Body of pancreas (tissue), 4 donors: ENCODE data around the gene YOD1. TPM values are rescaled to one million over a fixed set of nuclear protein-coding genes. Genes with fewer than 3 reads are reported as not detected.

ENCODE experiments used
- ATAC-seq: fragments of 150-250 bp; one replicate; pipeline ENCODE4 v1.9.1; 2016
- DNase-seq, 4 donors: peaks; one replicate each; pipeline ENCODE4 v3.0.0-alpha.2; 2019
- H3K27ac ChIP-seq, 4 donors: fragments of 200-600 bp; sonication (generic); 1 replicate in 3 of 4; 2 replicates in 1 of 4; pipeline versions ENCODE4 v1.5.1 to v1.6.1; 2016 to 2019; ENCODE audit warnings: mild to moderate bottlenecking in 1 of 4, mixed read lengths in 1 of 4, moderate library complexity in 1 of 4
- H3K27me3 ChIP-seq, 2 donors: fragments of 200-600 bp; sonication (generic); one replicate each; pipeline ENCODE4 v1.6.0; 2016; ENCODE audit warnings: mild to moderate bottlenecking in 1 of 2
- H3K36me3 ChIP-seq, 2 donors: fragments of 200-600 bp; sonication (generic); replicated peaks in 1 of 2; 2 replicates each; pipeline ENCODE4 v1.5.1; 2016; ENCODE audit warnings: low read depth in 2 of 2; ENCODE audit not compliant: insufficient read depth in 1 of 2
- H3K4me1 ChIP-seq: fragments of 200-600 bp; sonication (generic); one replicate; pipeline ENCODE4 v1.6.0; 2016
- H3K4me3 ChIP-seq, 2 donors: fragments of 200-600 bp; sonication (generic); 1 replicate in 1 of 2; 2 replicates in 1 of 2; pipeline ENCODE4 v1.5.1; 2016 to 2019
- H3K9me3 ChIP-seq, 3 donors: fragments of 200-600 bp; sonication (generic); 1 replicate in 2 of 3; 2 replicates in 1 of 3; pipeline ENCODE4 v1.5.1; 2016
- POLR2A ChIP-seq, 3 donors: fragments of 450-650 bp; IDR thresholded peaks; one replicate each; pipeline ENCODE4 v1.6.1; 2016; ENCODE audit warnings: antibody characterized with exemption in 3 of 3, mild to moderate bottlenecking in 2 of 3
- WGBS, 2 donors: methylation state at CpG; one replicate each; pipeline ENCODE4 v1.1.5; 2017; 5-methylcytosine and 5-hydroxymethylcytosine counted together
- intact Hi-C: fragments of 100-400 bp; cut with DNase I; formaldehyde crosslinking; loops from one replicate; pipeline ENCODE4 v1.15.1; 2023
- total RNA-seq, 2 donors: library from RNA; depleted of rRNA; stranded (reverse); fragments of >200 nt; gene quantifications; one replicate each; pipeline ENCODE4 v1.1.0, GENCODE V29; 2016
- TF ChIP-seq, protein P1 (sequence below), 7 experiments: fragments of 450-650 bp in 4 of 7; fragments of 200-600 bp in 3 of 7; sonication (generic) in 3 of 7; IDR thresholded peaks; one replicate each; pipeline ENCODE4 v1.5.1; 2016 to 2019; ENCODE audit warnings: antibody characterized with exemption in 7 of 7

YOD1 gene
- total RNA-seq, 2 donors from 2014 or later, result 5.4 to 5.9 TPM

DNA sequence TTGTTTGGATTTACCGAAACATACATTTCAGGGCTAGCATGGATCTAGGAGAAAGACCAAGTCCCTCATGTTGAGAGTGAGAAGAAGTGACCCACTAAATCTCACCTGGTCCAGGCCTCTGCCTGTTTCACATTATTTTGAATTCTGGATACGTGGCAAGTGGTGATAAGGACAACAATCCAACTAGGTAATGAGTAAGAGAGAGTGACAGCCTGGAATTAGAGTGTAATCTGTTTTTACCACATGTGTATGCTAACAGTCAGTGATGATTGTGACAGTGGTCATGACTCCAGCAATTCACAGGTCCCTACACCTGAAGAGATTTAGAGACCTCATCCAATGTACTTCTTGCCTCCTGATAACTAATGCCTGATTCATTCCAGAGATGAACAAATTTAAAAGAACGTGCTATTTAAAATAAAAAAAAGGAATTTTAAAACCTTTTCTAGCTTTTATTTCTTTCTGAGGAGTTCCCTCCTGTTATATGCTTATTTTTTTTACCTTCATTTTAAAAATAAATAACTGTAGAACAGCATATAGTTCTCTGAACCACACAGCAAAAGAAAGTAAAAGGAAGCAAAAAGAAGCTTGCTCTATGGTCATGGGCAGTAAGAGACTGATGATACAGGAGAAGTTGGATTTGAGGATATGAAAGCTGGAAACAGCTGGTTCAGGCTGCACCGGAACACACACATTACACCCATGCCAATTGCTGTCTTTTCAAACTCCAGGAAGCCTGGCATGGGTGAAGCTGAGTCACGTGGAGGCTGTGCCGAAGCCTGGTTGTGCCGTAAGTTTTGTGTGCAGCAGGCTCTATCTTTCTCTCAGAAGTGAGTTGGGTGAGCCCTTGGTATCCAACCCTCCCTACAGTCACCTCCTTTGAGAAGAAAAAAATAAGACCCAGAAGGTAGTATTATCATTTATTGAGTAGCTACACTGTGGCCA lies 33.1 kb downstream of the YOD1 start:
- Histone ChIP-seq H3K27me3 (no peaks in the 10 kb centered on the region), H3K9me3 (no peaks in the 10 kb centered on the region), H3K4me1 (peaks cover 44% of the 10 kb centered on the region), H3K27ac (peak overlapping the region in 2 of 4 donors; percentile 42 to 50), H3K4me3 (no peak overlapping the region), H3K36me3 (peaks cover 0 to 4% of the 10 kb centered on the region in 2 donors)
- ATAC-seq (peak; percentile 86), DNase-seq (peak; percentile 60 to 79 (median 74))
- 21 to 31% methylated on average over 7 of the region's 7 CpGs for WGBS, 2 donors
- intact Hi-C loops, result no loop called here
- TF ChIP-seq POLR2A (IDR thresholded peaks at IDR 0.05), result no peak
- TF ChIP-seq, protein P1, sequence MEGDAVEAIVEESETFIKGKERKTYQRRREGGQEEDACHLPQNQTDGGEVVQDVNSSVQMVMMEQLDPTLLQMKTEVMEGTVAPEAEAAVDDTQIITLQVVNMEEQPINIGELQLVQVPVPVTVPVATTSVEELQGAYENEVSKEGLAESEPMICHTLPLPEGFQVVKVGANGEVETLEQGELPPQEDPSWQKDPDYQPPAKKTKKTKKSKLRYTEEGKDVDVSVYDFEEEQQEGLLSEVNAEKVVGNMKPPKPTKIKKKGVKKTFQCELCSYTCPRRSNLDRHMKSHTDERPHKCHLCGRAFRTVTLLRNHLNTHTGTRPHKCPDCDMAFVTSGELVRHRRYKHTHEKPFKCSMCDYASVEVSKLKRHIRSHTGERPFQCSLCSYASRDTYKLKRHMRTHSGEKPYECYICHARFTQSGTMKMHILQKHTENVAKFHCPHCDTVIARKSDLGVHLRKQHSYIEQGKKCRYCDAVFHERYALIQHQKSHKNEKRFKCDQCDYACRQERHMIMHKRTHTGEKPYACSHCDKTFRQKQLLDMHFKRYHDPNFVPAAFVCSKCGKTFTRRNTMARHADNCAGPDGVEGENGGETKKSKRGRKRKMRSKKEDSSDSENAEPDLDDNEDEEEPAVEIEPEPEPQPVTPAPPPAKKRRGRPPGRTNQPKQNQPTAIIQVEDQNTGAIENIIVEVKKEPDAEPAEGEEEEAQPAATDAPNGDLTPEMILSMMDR (IDR thresholded peaks at IDR 0.05), result no peak

GRCh38 chr1:207015791-207016190 lies 35.2 kb downstream of the YOD1 start:
- ATAC-seq, result no peak
- H3K27me3 ChIP-seq, result no peaks in the 10 kb centered on the region
- WGBS, 2 donors, result 91 to 94% methylated on average over 3 of the region's 3 CpGs

DNA sequence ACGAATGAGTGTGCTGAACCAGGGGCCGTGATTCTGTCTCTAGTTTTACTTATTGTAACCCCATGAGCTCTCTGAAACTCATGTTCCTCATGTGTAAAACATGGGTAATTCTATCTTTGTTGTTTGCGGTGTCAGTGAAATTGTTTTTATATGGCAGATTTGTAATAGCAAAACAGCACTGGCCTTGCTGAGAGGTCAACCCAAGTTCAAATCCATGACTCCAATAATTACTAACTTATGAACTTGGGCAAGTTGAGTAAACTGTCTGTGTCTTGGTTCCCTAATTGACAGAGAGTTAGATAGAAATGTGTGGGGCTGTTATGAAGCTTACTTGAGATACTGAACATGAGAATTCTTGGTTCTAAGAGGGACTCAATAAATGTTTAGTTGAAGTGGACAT lies 36.3 kb downstream of the YOD1 start:
- Histone ChIP-seq H3K27me3 (no peaks in the 10 kb centered on the region), H3K27ac (no peak overlapping the region), H3K4me3 (no peak overlapping the region), H3K4me1 (peaks cover 35% of the 10 kb centered on the region), H3K36me3 (no peaks in the 10 kb centered on the region), H3K9me3 (no peaks in the 10 kb centered on the region)
- intact Hi-C loops, result no loop called here
- DNase-seq (no peak), ATAC-seq (no peak)
- WGBS, 2 donors, result 80 to 95% methylated on average over 3 of the region's 3 CpGs
- TF ChIP-seq, protein P1 (IDR thresholded peaks at IDR 0.05), result no peak
- TF ChIP-seq POLR2A (IDR thresholded peaks at IDR 0.05), result no peak

More at GRCh38 chr1:207015791-207016190, 35.2 kb downstream of the YOD1 start:
- DNase-seq, result no peak
- Histone ChIP-seq H3K4me3 (no peak overlapping the region), H3K36me3 (no peaks in the 10 kb centered on the region), H3K9me3 (no peaks in the 10 kb centered on the region), H3K4me1 (peaks cover 32% of the 10 kb centered on the region), H3K27ac (no peak overlapping the region)
- no peak for TF ChIP-seq POLR2A (IDR thresholded peaks at IDR 0.05)
- TF ChIP-seq, protein P1 (IDR thresholded peaks at IDR 0.05), result no peak
- intact Hi-C loops, result no loop called here

- Histone ChIP-seq H3K4me1 (peaks cover 32% of the 10 kb centered on the region), H3K27me3 (no peaks in the 10 kb centered on the region), H3K36me3 (no peaks in the 10 kb centered on the region), H3K27ac (no peak overlapping the region), H3K4me3 (no peak overlapping the region), H3K9me3 (no peaks in the 10 kb centered on the region)
- ATAC-seq (no peak), DNase-seq (no peak)
- TF ChIP-seq POLR2A (IDR thresholded peaks at IDR 0.05), result no peak
- TF ChIP-seq, protein P1 (IDR thresholded peaks at IDR 0.05), result no peak
- WGBS, 2 donors, result 93% methylated on average over 6 of the region's 6 CpGs
- intact Hi-C loops, result no loop called here
Measured at GRCh38 chr1:207013321-207014085, 37.5 kb downstream of the YOD1 start.
